C4-2B (cell line): ENCODE data around the gene SMAP2.
"Not testable (repeated sequence)": the region's sequence is repeated elsewhere in the genome, so short reads cannot be mapped to it uniquely, and the experiment has no call there.

Experiments
- H3K27ac ChIP-seq: fragments of 450-650 bp; 2 replicates; pipeline ENCODE4 v1.5.1; 2017
- CTCF ChIP-seq: fragments of 450-650 bp; conservative IDR thresholded peaks from 2 replicates; pipeline ENCODE4 v1.5.1; 2017; ENCODE audit warnings: mild to moderate bottlenecking
- ZFX ChIP-seq: fragments of 450-650 bp; IDR thresholded peaks from 2 replicates; pipeline ENCODE4 v1.6.1; 2017

The SMAP2 gene

GRCh38 chr1:40386796-40387195 lies 13.3 kb downstream of the SMAP2 start:
- H3K27ac ChIP-seq, result no peak overlapping the region
- TF ChIP-seq CTCF (no peak), ZFX (no peak)

GRCh38 chr1:40387381-40388306 lies 14.1 kb downstream of the SMAP2 start:
- not testable (repeated sequence) for H3K27ac ChIP-seq

DNA sequence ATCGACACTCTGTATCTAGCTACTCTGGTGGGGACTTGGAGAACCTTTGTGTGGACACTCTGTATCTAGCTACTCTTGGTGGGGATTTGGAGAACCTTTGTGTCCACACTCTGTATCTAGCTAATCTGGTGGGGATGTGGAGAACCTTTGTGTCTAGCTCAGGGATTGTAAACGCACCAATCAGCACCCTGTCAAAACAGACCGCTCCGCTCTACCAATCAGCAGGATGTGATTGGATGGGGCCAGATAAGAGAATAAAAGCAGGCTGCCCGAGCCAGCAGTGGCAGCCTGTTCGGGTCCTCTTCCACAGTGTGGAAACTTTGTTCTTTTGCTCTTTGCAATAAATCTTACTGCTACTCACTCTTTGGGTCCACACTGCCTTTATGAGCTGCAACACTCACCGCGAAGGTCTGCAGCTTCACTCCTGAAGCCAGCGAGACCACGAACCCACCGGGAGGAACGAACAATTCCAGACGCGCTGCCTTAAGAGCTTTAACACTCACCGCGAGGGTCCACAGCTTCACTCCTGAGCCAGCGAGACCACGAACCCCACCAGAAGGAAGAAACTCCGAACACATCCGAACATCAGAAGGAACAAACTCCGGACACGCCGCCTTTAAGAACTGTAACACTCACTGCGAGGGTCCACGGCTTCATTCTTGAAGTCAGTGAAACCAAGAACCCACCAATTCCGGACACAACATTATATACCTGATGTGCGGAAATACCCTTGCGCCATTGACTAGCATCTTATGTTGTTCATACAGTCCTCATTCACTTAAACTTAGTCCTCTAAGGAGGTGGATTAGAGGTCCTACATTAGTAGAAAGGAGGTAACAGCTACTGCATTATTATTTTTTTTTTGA lies 15.2 kb downstream of the SMAP2 start:
- H3K27ac ChIP-seq, result not testable (repeated sequence)

DNA sequence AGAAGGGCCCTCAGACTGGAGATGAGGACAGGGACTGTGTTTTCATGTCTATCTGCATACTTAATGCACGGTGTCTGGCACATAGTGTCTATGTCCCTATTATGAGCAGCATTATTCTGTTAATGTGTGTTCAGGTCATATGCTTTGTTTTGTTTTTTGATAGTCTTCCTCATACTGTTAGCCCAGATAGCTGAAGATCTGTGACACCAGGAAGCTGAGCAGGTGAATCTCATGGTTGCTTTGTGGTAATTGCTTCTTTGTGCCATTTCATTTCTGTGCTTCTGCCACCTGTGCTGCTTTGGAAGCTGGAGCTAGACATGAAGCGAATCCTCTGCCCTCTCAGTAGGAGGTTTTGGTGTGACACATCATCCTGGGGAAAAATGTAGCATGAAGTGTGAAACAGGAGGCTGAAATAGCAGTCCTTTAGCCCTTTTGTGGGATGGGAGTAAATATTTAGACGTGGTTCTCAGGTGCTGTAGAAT lies 15.8 kb downstream of the SMAP2 start:
- TF ChIP-seq ZFX (no peak), CTCF (no peak)
- no peak overlapping the region for H3K27ac ChIP-seq

DNA sequence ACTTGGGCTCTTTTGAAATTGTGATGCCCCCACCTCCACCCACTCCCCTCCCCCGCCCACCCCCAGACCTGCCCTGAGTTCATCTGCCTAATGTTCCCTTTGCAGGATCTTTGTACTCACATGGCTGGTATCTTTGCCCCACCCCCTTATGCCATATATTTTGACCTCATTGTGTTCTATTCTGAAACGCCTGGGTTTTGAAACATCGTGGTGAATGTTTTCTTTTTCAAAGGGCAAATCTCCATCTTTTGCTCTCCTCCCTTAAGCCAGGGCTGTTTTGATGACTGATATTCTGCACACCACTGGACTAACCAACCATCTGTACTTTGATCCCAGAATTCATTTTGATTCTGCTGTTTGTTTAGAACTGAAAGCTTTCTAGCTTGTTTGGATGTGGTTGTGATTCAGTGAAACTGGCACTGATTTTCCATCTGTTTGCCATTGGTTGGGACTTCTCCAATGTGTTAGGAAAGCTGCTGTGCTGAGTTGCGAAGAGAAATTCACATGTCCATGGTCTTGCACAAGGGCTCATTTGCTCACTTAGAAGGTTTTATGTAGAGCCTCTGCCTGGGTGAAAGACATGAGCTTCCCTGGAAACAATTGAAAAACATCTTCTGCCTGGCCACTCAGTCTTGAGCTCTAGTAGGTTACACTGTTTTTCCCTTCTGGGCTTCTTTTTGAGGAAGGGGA lies 16.5 kb downstream of the SMAP2 start:
- H3K27ac ChIP-seq, result no peak overlapping the region; the same call in 1 of the 2 replicates
- TF ChIP-seq ZFX, result no peak
- TF ChIP-seq CTCF, result no peak

DNA sequence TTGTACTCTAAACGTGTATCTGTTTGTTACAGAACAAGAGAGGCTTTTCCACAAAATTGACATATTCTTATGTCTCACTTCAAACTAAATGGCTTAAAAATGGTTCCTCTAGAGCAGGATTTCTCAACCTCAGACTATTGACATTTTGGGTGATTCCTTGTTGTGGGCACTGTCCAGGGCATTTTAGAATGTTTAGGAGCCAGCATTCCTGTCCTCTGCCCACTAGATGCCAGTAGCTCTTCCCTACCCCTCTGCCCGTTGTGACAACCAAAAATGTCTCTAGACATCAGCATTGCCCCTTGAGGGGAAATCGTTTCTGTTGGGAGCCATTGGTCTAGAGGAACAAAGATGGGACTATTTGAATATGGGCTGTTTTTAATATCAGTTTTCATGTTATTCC lies 17.3 kb downstream of the SMAP2 start:
- TF ChIP-seq ZFX, result no peak
- TF ChIP-seq CTCF, result no peak

GRCh38 chr1:40391688-40392145 lies 18.2 kb downstream of the SMAP2 start:
- TF ChIP-seq ZFX, result no peak
- no peak for TF ChIP-seq CTCF
- H3K27ac ChIP-seq, result peak overlapping the region; percentile 64

More for the DNA sequence above, 17.3 kb downstream of the SMAP2 start:
- peak overlapping the region; percentile 36; the same call in 1 of the 2 replicates for H3K27ac ChIP-seq

- TF ChIP-seq CTCF (no peak), ZFX (no peak)
- H3K27ac ChIP-seq, result peak overlapping the region; percentile 64
These were observed 18.7 kb downstream of the SMAP2 start for GRCh38 chr1:40392221-40392620.
